ENCODE measurements around the gene ZSWIM2. TPM values are rescaled to one million over a fixed set of nuclear protein-coding genes. Genes with fewer than 3 reads are reported as not detected.
A peak's percentile ranks its signal among the peaks of the same experiment; 100 is the strongest.

Gene ZSWIM2
- total RNA-seq, 4 donors from 2014 or later = not detected

GRCh38 chr2:186891185-186891621 is 42.2 kb upstream of the ZSWIM2 start:
- no peak for DNase-seq (ENCODE audit: low spot score in 2 of 2)
- TF ChIP-seq CTCF (IDR thresholded peaks at IDR 0.05) (no peak), EP300 (IDR thresholded peaks at IDR 0.05) (no peak), POLR2A (IDR thresholded peaks at IDR 0.05) (no peak)
- 74 to 93% methylated on average over 1 of the region's 1 CpG for WGBS, 2 donors
- Histone ChIP-seq H3K4me1 (peaks cover 0 to 27% (median 0%) of the 10 kb centered on the region in 4 donors), H3K4me3 (no peak overlapping the region), H3K9me3 (no peaks in the 10 kb centered on the region), H3K36me3 (no peaks in the 10 kb centered on the region), H3K27ac (no peak overlapping the region), H3K27me3 (no peaks in the 10 kb centered on the region)

- peaks cover 0 to 33% (median 0%) of the 10 kb centered on the region in 4 donors for H3K4me1 ChIP-seq
- H3K36me3 ChIP-seq = no peaks in the 10 kb centered on the region
- H3K9me3 ChIP-seq = no peaks in the 10 kb centered on the region
- H3K4me3 ChIP-seq = no peak overlapping the region
- no peaks in the 10 kb centered on the region for H3K27me3 ChIP-seq
- TF ChIP-seq CTCF (IDR thresholded peaks at IDR 0.05) (no peak), EP300 (IDR thresholded peaks at IDR 0.05) (peak; percentile 62 to 85)
- H3K27ac ChIP-seq = peak overlapping the region in 2 of 4 donors; percentile 36 to 59
- DNase-seq (ENCODE audit: low spot score in 2 of 2) = no peak
- WGBS, 2 donors = 66 to 75% methylated on average over 7 of the region's 7 CpGs
Observed at GRCh38 chr2:186889101-186889879, 40.3 kb upstream of the ZSWIM2 start.

- DNase-seq (ENCODE audit: low spot score in 2 of 2) = peak; percentile 41 to 79
- Histone ChIP-seq H3K9me3 (peaks cover 0 to 5% (median 0%) of the 10 kb centered on the region in 4 donors), H3K36me3 (no peaks in the 10 kb centered on the region), H3K4me3 (no peak overlapping the region), H3K27ac (peak overlapping the region in 3 of 4 donors; percentile 6 to 57 (median 15)), H3K27me3 (no peaks in the 10 kb centered on the region), H3K4me1 (peaks cover 0 to 33% (median 0%) of the 10 kb centered on the region in 4 donors)
- WGBS, 2 donors = 40 to 46% methylated on average over 7 of the region's 7 CpGs
- TF ChIP-seq POLR2A (IDR thresholded peaks at IDR 0.05) (no peak), EP300 (IDR thresholded peaks at IDR 0.05) (peak; percentile 37 to 92)
Observed at GRCh38 chr2:186887107-186888090, 38.4 kb upstream of the ZSWIM2 start.

- H3K27ac ChIP-seq = no peak overlapping the region
- DNase-seq (ENCODE audit: low spot score in 2 of 2) = no peak
- WGBS, 2 donors = 27 to 34% methylated on average over 1 of the region's 1 CpG
Observed at GRCh38 chr2:186884587-186884986, 35.6 kb upstream of the ZSWIM2 start.

More at GRCh38 chr2:186884587-186884986, 35.6 kb upstream of the ZSWIM2 start:
- Histone ChIP-seq H3K27me3 (no peaks in the 10 kb centered on the region), H3K4me1 (peaks cover 0 to 33% (median 0%) of the 10 kb centered on the region in 4 donors), H3K4me3 (no peak overlapping the region), H3K9me3 (peaks cover 0 to 22% (median 4%) of the 10 kb centered on the region in 4 donors), H3K36me3 (no peaks in the 10 kb centered on the region)
- TF ChIP-seq EP300 (IDR thresholded peaks at IDR 0.05) (no peak), POLR2A (IDR thresholded peaks at IDR 0.05) (no peak), CTCF (IDR thresholded peaks at IDR 0.05) (no peak)

Measured in tibial nerve (tissue), 4 donors.